H9 (cell line): Measurements from ENCODE around the gene ITM2C. TPM values are rescaled to one million over a fixed set of nuclear protein-coding genes. Genes with fewer than 3 reads are reported as not detected.

ENCODE experiments used
- DNase-seq: peaks from one replicate; pipeline ENCODE4 v3.0.0-alpha.2; 2017
- H2AFZ ChIP-seq: one replicate; pipeline ENCODE4 v1.6.1; 2013; ENCODE audit warnings: mild to moderate bottlenecking, low read length, control low read depth, moderate library complexity
- H2AK5ac ChIP-seq: 2 replicates; pipeline ENCODE4 v1.6.1; 2013; ENCODE audit warnings: low read length, control low read depth, mixed read lengths; ENCODE audit not compliant: insufficient read length
- H2BK120ac ChIP-seq: one replicate; pipeline ENCODE4 v1.6.1; 2013; ENCODE audit warnings: low read depth, mild to moderate bottlenecking, low read length, control low read depth, inconsistent platforms; ENCODE audit not compliant: poor library complexity, severe bottlenecking
- H2BK12ac ChIP-seq: 2 replicates; pipeline ENCODE4 v1.6.1; 2013; ENCODE audit warnings: low read length, control low read depth, mixed read lengths, low read depth; ENCODE audit not compliant: insufficient read length
- H2BK15ac ChIP-seq: 2 replicates; pipeline ENCODE4 v1.6.1; 2013; ENCODE audit warnings: low read depth, low read length, control low read depth
- H2BK20ac ChIP-seq: one replicate; pipeline ENCODE4 v1.6.1; 2013; ENCODE audit warnings: low read depth, mild to moderate bottlenecking, low read length, control low read depth, inconsistent platforms; ENCODE audit not compliant: poor library complexity, severe bottlenecking
- H2BK5ac ChIP-seq: 2 replicates; pipeline ENCODE4 v1.6.1; 2013; ENCODE audit warnings: low read length, control low read depth, mixed read lengths; ENCODE audit not compliant: insufficient read length
- H3K14ac ChIP-seq: 2 replicates; pipeline ENCODE4 v1.6.1; 2013; ENCODE audit warnings: low read length, control low read depth; ENCODE audit not compliant: insufficient read depth
- H3K18ac ChIP-seq: 2 replicates; pipeline ENCODE4 v1.6.1; 2013; ENCODE audit warnings: low read depth, mild to moderate bottlenecking, mixed read lengths, low read length, control low read depth; ENCODE audit not compliant: insufficient read length
- H3K23ac ChIP-seq: 2 replicates; pipeline ENCODE4 v1.6.1; 2013; ENCODE audit warnings: low read length, control low read depth, mixed read lengths, low read depth; ENCODE audit not compliant: insufficient read length
- H3K23me2 ChIP-seq: 2 replicates; pipeline ENCODE4 v1.6.1; 2013; ENCODE audit warnings: low read depth, mild to moderate bottlenecking, mixed read lengths, low read length, control low read depth; ENCODE audit not compliant: insufficient read length, poor library complexity, severe bottlenecking
- H3K27ac ChIP-seq: 2 replicates; pipeline ENCODE4 v1.5.1; 2013; ENCODE audit warnings: low read length, control low read depth, mixed read lengths, low read depth; ENCODE audit not compliant: insufficient read length
- H3K27me3 ChIP-seq: 2 replicates; pipeline ENCODE4 v1.6.1; 2013; ENCODE audit warnings: low read length, control low read depth, inconsistent platforms; ENCODE audit not compliant: insufficient read depth
- H3K4ac ChIP-seq: 2 replicates; pipeline ENCODE4 v1.6.1; 2013; ENCODE audit warnings: low read depth, mild to moderate bottlenecking, control low read depth, inconsistent platforms, low read length, moderate library complexity
- H3K4me1 ChIP-seq: 2 replicates; pipeline ENCODE4 v1.6.1; 2013; ENCODE audit warnings: low read length, control low read depth, inconsistent platforms; ENCODE audit not compliant: insufficient read depth
- H3K4me2 ChIP-seq: 2 replicates; pipeline ENCODE4 v1.6.1; 2013; ENCODE audit warnings: low read length, control low read depth, mixed read lengths; ENCODE audit not compliant: insufficient read length, insufficient read depth
- H3K56ac ChIP-seq: 2 replicates; pipeline ENCODE4 v1.6.1; 2013; ENCODE audit warnings: low read depth, mild to moderate bottlenecking, mixed read lengths, low read length, control low read depth; ENCODE audit not compliant: insufficient read length
- H3K79me1 ChIP-seq: 2 replicates; pipeline ENCODE4 v1.6.1; 2013; ENCODE audit warnings: low read depth, mild to moderate bottlenecking, moderate library complexity, low read length, control low read depth, inconsistent platforms; ENCODE audit not compliant: insufficient read depth, poor library complexity, severe bottlenecking
- H3K79me2 ChIP-seq: 2 replicates; pipeline ENCODE4 v1.6.1; 2013; ENCODE audit warnings: low read length, control low read depth, inconsistent platforms; ENCODE audit not compliant: insufficient read depth
- H3K9ac ChIP-seq: 2 replicates; pipeline ENCODE4 v1.6.1; 2013; ENCODE audit warnings: low read length, control low read depth, mixed read lengths; ENCODE audit not compliant: insufficient read length; ENCODE audit errors: extremely low read depth
- H3K9me3 ChIP-seq: one replicate; pipeline ENCODE4 v1.6.1; 2013; ENCODE audit warnings: low read depth, low read length, inconsistent platforms; ENCODE audit not compliant: control insufficient read depth
- H3T11ph ChIP-seq: one replicate; pipeline ENCODE4 v1.6.1; 2013; ENCODE audit warnings: mild to moderate bottlenecking, low read length, control low read depth, inconsistent platforms
- H4K20me1 ChIP-seq: one replicate; pipeline ENCODE4 v1.6.1; 2013; ENCODE audit not compliant: control insufficient read depth, insufficient read length, insufficient read depth
- H4K5ac ChIP-seq: 2 replicates; pipeline ENCODE4 v1.6.1; 2013; ENCODE audit warnings: low read depth, mild to moderate bottlenecking, mixed read lengths, low read length, control low read depth; ENCODE audit not compliant: insufficient read length
- H4K8ac ChIP-seq: replicated peaks from 2 replicates; pipeline ENCODE4 v1.6.1; 2013; ENCODE audit warnings: low read length, control low read depth, mixed read lengths, low read depth; ENCODE audit not compliant: insufficient read length
- H4K91ac ChIP-seq: 2 replicates; pipeline ENCODE4 v1.6.1; 2013; ENCODE audit warnings: low read depth, mild to moderate bottlenecking, moderate library complexity, mixed read lengths, low read length, control low read depth; ENCODE audit not compliant: insufficient read length
- H3K27ac Mint-ChIP-seq, 3 experiments: 2 replicates in 2 of 3; 3 replicates in 1 of 3; pipeline ENCODE4 v1.8.0; 2020 to 2021; ENCODE audit warnings: mixed read lengths in 3 of 3, mild to moderate bottlenecking in 1 of 3, moderate library complexity in 1 of 3
- H3K27me3 Mint-ChIP-seq: 2 replicates; pipeline ENCODE4 v1.8.0; 2021; ENCODE audit warnings: low read depth, mild to moderate bottlenecking, moderate library complexity, mixed read lengths
- H3K36me3 Mint-ChIP-seq, 3 experiments: 2 replicates in 2 of 3; 3 replicates in 1 of 3; pipeline ENCODE4 v1.8.0; 2020 to 2021; ENCODE audit warnings: low read depth in 3 of 3, mixed read lengths in 3 of 3; ENCODE audit not compliant: insufficient read depth in 1 of 3
- H3K4me1 Mint-ChIP-seq, 2 experiments: 2 replicates each; pipeline ENCODE4 v1.8.0; 2020; ENCODE audit warnings: mixed read lengths in 2 of 2
- H3K4me3 Mint-ChIP-seq, 2 experiments: 2 replicates in 1 of 2; 3 replicates in 1 of 2; pipeline ENCODE4 v1.8.0; 2020 to 2021; ENCODE audit warnings: mild to moderate bottlenecking in 2 of 2, mixed read lengths in 2 of 2, moderate library complexity in 1 of 2
- H3K9me3 Mint-ChIP-seq, 2 experiments: 2 replicates in 1 of 2; 3 replicates in 1 of 2; pipeline ENCODE4 v1.8.0; 2020; ENCODE audit warnings: mild to moderate bottlenecking in 2 of 2, mixed read lengths in 2 of 2, moderate library complexity in 1 of 2
- WGBS: extraction: QIAGEN DNeasy Blood & Tissue Kit; methylation state at CpG from one replicate; pipeline ENCODE4 v1.1.7; 2013; ENCODE audit warnings: missing lambda C conversion rate, low lambda C conversion rate, mixed read lengths; ENCODE audit not compliant: insufficient read length; ENCODE audit errors: extremely low coverage; 5-methylcytosine and 5-hydroxymethylcytosine counted together
- total RNA-seq: library from RNA; stranded (reverse); gene quantifications from 2 replicates; pipeline ENCODE4 v1.2.1, GENCODE V29; 2021
- TF ChIP-seq, protein P1 (sequence below): fragments of 200-600 bp; sonication (generic); conservative IDR thresholded peaks from 3 replicates; pipeline ENCODE4 v1.8.0; 2021; ENCODE audit warnings: antibody characterized with exemption, mild to moderate bottlenecking

The ITM2C gene
- total RNA-seq, 1 experiment from 2014 or later = 297 TPM

DNA sequence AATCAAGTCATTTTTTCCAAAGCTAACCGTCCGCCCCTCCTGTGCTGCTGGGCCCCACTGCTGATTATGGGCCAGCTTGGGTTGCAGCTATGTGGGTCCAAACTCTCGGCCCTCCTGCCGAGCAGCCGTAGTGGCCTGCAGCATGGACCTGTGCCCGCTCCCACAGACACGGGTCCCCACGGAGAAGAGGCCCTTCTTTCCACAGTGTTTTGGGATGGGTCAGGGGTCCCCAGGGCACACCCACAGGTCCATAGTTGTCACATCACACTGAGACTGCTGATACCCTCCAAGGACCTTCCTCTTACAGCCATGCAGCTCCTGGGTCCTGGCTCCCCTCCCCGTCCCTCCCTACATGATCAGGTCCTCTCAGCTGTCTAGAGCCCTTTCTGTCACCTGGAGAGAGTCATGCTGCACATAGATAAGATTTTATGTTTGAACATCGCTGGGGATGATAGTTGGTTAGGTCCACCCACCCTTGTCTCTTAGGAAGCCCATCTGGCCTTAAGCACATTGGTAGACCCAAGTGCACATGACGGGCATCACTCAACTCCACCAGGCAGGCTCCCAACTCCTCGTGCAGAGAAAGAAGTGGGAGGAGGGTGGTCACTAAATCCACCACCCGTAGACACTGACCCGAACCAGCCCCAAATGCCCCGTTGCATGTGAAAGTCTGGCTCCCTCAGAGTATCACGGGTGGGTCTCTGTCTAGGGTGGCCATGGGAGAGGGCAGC, 42.8 kb downstream of the ITM2C start:
- H3K4me2 ChIP-seq = no peak overlapping the region
- peaks cover 13% of the 10 kb centered on the region; the same call in 1 of the 2 replicates for H3K4me1 ChIP-seq
- Mint-ChIP-seq H3K4me1 (peaks cover 47 to 53% of the 10 kb centered on the region in 2 experiments), H3K4me3 (no peak overlapping the region), H3K27me3 (peaks cover 65% of the 10 kb centered on the region), H3K9me3 (no peaks in the 10 kb centered on the region; a peak in 1 of 5 replicates), H3K36me3 (no peaks in the 10 kb centered on the region), H3K27ac (no peak overlapping the region)
- no peak overlapping the region for H3K56ac ChIP-seq
- peak; percentile 20 for DNase-seq
- H3K23ac ChIP-seq = no peak overlapping the region
- WGBS = no CpG with 5 or more reads among the region's 16 CpGs
- H2BK20ac ChIP-seq = no peak overlapping the region
- no peak overlapping the region for H4K5ac ChIP-seq
- no peak overlapping the region for H4K8ac ChIP-seq
- no peak overlapping the region for H3K27ac ChIP-seq
- no peaks in the 10 kb centered on the region for H3K79me1 ChIP-seq
- H3K4ac ChIP-seq = no peak overlapping the region
- no peak overlapping the region for H2AK5ac ChIP-seq
- no peak overlapping the region for H3T11ph ChIP-seq
- TF ChIP-seq, protein P1, sequence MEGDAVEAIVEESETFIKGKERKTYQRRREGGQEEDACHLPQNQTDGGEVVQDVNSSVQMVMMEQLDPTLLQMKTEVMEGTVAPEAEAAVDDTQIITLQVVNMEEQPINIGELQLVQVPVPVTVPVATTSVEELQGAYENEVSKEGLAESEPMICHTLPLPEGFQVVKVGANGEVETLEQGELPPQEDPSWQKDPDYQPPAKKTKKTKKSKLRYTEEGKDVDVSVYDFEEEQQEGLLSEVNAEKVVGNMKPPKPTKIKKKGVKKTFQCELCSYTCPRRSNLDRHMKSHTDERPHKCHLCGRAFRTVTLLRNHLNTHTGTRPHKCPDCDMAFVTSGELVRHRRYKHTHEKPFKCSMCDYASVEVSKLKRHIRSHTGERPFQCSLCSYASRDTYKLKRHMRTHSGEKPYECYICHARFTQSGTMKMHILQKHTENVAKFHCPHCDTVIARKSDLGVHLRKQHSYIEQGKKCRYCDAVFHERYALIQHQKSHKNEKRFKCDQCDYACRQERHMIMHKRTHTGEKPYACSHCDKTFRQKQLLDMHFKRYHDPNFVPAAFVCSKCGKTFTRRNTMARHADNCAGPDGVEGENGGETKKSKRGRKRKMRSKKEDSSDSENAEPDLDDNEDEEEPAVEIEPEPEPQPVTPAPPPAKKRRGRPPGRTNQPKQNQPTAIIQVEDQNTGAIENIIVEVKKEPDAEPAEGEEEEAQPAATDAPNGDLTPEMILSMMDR = no peak
- no peak overlapping the region for H3K9ac ChIP-seq
- H3K27me3 ChIP-seq = no peaks in the 10 kb centered on the region
- no peaks in the 10 kb centered on the region for H3K9me3 ChIP-seq
- no peak overlapping the region for H2BK5ac ChIP-seq
- no peaks in the 10 kb centered on the region for H4K20me1 ChIP-seq
- H2BK120ac ChIP-seq = no peak overlapping the region
- no peak overlapping the region for H2BK15ac ChIP-seq
- no peak overlapping the region for H3K14ac ChIP-seq
- H3K79me2 ChIP-seq = no peaks in the 10 kb centered on the region
- H2AFZ ChIP-seq = no peak overlapping the region
- no peak overlapping the region for H2BK12ac ChIP-seq
- H3K18ac ChIP-seq = no peak overlapping the region
- no peak overlapping the region for H4K91ac ChIP-seq
- no peaks in the 10 kb centered on the region for H3K23me2 ChIP-seq
